ENCODE measurements around the gene MORN1.

DNA sequence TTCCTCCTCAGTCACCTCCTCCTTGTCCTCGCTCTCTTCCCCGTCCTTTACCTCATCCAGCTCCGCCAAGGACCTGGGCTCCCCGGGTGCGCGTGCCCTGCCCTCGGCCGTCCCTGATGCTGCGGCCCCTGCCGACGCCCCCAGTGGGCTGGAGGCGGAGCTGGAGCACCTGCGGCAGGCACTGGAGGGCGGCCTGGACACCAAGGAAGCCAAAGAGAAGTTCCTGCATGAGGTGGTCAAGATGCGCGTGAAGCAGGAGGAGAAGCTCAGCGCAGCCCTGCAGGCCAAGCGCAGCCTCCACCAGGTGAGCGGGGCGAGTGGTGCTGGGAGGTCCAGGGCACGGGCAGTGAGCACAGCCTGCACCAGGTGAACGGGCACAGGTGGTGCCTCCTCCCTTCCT is 87.1 kb downstream of the MORN1 start:
- TF ChIP-seq ZBTB7A (IDR thresholded peaks at IDR 0.05; ENCODE audit: low read depth) (no peak), CEBPB (IDR thresholded peaks at IDR 0.05) (no peak), RAD21 (IDR thresholded peaks at IDR 0.05; ENCODE audit: low read depth) (no peak), EP300 (IDR thresholded peaks at IDR 0.05; ENCODE audit: borderline replicate concordance) (no peak), FOXM1 (IDR thresholded peaks at IDR 0.05; ENCODE audit: borderline replicate concordance, low read depth) (no peak), YY1 (IDR thresholded peaks at IDR 0.05; ENCODE audit: low read depth) (no peak), EGR1 (IDR thresholded peaks at IDR 0.05) (no peak)
